HEK293 (cell line): ENCODE measurements around the gene CCDC17.

Source experiments
- CTCF ChIA-PET: fragments of 350-600 bp; formaldehyde crosslinking; extraction: SDS; loops from one replicate; lab custom pipeline; 2021; ENCODE audit warnings: antibody characterized with exemption; lab: Yijun Ruan, JAX
- POLR2A ChIA-PET: fragments of 300-600 bp; formaldehyde crosslinking; extraction: SDS; loops from one replicate; lab custom pipeline; 2020; ENCODE audit warnings: antibody characterized with exemption, inconsistent platforms; lab: Yijun Ruan, JAX
- H3K27ac ChIP-seq: fragments of 200-500 bp; sonication (Bioruptor generic); 2 replicates; pipeline ENCODE4 v1.5.1; 2014; ENCODE audit warnings: low read depth, low read length, control low read depth, inconsistent platforms; ENCODE audit errors: extremely low read depth
- H3K36me3 ChIP-seq, 2 experiments: fragments of 200-500 bp in 1 of 2; sonication (Bioruptor generic) in 1 of 2; 1 replicate in 1 of 2; 2 replicates in 1 of 2; pipeline ENCODE4 v1.5.1; 2014 to 2017; ENCODE audit warnings: inconsistent platforms in 2 of 2, low read length in 2 of 2; ENCODE audit not compliant: control insufficient read depth in 2 of 2, insufficient read depth in 1 of 2
- H3K4me1 ChIP-seq: fragments of 200-500 bp; sonication (Bioruptor generic); 2 replicates; pipeline ENCODE4 v1.5.1; 2014; ENCODE audit warnings: mild to moderate bottlenecking, low read length, inconsistent platforms; ENCODE audit not compliant: control insufficient read depth, insufficient read depth
- H3K4me3 ChIP-seq: 2 replicates; pipeline ENCODE4 v1.5.1; 2011; ENCODE audit warnings: low read depth, mild to moderate bottlenecking, control low read depth, low read length, moderate library complexity
- H3K9me3 ChIP-seq: fragments of 200-500 bp; sonication (Bioruptor generic); 2 replicates; pipeline ENCODE4 v1.5.1; 2014; ENCODE audit warnings: low read depth, low read length, inconsistent platforms; ENCODE audit not compliant: control insufficient read depth, insufficient read depth
- HOXC10 ChIP-seq: sonication (generic); formaldehyde crosslinking; IDR thresholded peaks from 2 replicates; pipeline ENCODE4 v1.8.1; 2023; ENCODE audit warnings: mild to moderate bottlenecking, missing genetic modification reagents
- OVOL3 ChIP-seq: fragments of 450-650 bp; formaldehyde crosslinking; IDR thresholded peaks from 2 replicates; pipeline ENCODE4 v1.5.1; 2016; ENCODE audit warnings: missing biosample characterization, missing genetic modification characterization
- PATZ1 ChIP-seq: fragments of 450-650 bp; formaldehyde crosslinking; IDR thresholded peaks from 2 replicates; pipeline ENCODE4 v1.5.1; 2016; ENCODE audit warnings: missing biosample characterization, missing genetic modification characterization
- SP2 ChIP-seq: fragments of 450-650 bp; formaldehyde crosslinking; IDR thresholded peaks from 2 replicates; pipeline ENCODE4 v1.5.1; 2016; ENCODE audit warnings: missing biosample characterization, missing genetic modification characterization
- YY1 ChIP-seq: fragments of 450-650 bp; formaldehyde crosslinking; IDR thresholded peaks from 2 replicates; pipeline ENCODE4 v1.5.1; 2018; ENCODE audit warnings: missing biosample characterization, missing genetic modification characterization
- ZBTB7A ChIP-seq: fragments of 450-650 bp; formaldehyde crosslinking; IDR thresholded peaks from 2 replicates; pipeline ENCODE4 v1.5.1; 2016; ENCODE audit warnings: low read depth, missing biosample characterization, missing genetic modification characterization
- ZFP69B ChIP-seq: fragments of 450-650 bp; formaldehyde crosslinking; IDR thresholded peaks from 2 replicates; pipeline ENCODE4 v1.5.1; 2016; ENCODE audit warnings: missing biosample characterization, missing genetic modification characterization
- ZNF114 ChIP-seq: fragments of 450-650 bp; formaldehyde crosslinking; IDR thresholded peaks from 2 replicates; pipeline ENCODE4 v1.5.0; 2017; ENCODE audit warnings: missing biosample characterization, missing genetic modification characterization
- ZNF169 ChIP-seq: fragments of 450-650 bp; formaldehyde crosslinking; IDR thresholded peaks from 2 replicates; pipeline ENCODE4 v1.5.1; 2016; ENCODE audit warnings: missing biosample characterization, missing genetic modification characterization
- ZNF473 ChIP-seq: fragments of 450-650 bp; formaldehyde crosslinking; IDR thresholded peaks from 2 replicates; pipeline ENCODE4 v1.5.1; 2017; ENCODE audit warnings: missing biosample characterization, missing genetic modification characterization
- ZSCAN4 ChIP-seq: fragments of 450-650 bp; formaldehyde crosslinking; IDR thresholded peaks from 2 replicates; pipeline ENCODE4 v1.5.1; 2017; ENCODE audit warnings: missing biosample characterization, missing genetic modification characterization
- TF ChIP-seq, protein P1 (sequence below): fragments of 450-650 bp; formaldehyde crosslinking; IDR thresholded peaks from 2 replicates; pipeline ENCODE4 v1.5.1; 2016; ENCODE audit warnings: missing biosample characterization, missing genetic modification characterization
- TF ChIP-seq, protein P2 (sequence below): fragments of 450-650 bp; formaldehyde crosslinking; conservative IDR thresholded peaks from 2 replicates; pipeline ENCODE4 v1.5.1; 2016; ENCODE audit warnings: low read depth, missing biosample characterization, missing genetic modification characterization

The CCDC17 gene

GRCh38 chr1:45583666-45584350, 40.0 kb downstream of the CCDC17 start, which contains the start of gene NASP (continued):
- TF ChIP-seq PATZ1 (tag by site-specific recombination) (peak; percentile 98), ZNF473 (tag by site-specific recombination) (no peak), YY1 (peak; percentile 94), ZNF114 (tag by site-specific recombination) (no peak), ZFP69B (tag by site-specific recombination) (peak; percentile 50; the same call in 1 of the 2 replicates), OVOL3 (tag by site-specific recombination) (0 out of 2 replicates have a peak, but pooled peaks have one; percentile 73), ZSCAN4 (peak; percentile 48), ZNF169 (no peak)
- TF ChIP-seq, protein P1, sequence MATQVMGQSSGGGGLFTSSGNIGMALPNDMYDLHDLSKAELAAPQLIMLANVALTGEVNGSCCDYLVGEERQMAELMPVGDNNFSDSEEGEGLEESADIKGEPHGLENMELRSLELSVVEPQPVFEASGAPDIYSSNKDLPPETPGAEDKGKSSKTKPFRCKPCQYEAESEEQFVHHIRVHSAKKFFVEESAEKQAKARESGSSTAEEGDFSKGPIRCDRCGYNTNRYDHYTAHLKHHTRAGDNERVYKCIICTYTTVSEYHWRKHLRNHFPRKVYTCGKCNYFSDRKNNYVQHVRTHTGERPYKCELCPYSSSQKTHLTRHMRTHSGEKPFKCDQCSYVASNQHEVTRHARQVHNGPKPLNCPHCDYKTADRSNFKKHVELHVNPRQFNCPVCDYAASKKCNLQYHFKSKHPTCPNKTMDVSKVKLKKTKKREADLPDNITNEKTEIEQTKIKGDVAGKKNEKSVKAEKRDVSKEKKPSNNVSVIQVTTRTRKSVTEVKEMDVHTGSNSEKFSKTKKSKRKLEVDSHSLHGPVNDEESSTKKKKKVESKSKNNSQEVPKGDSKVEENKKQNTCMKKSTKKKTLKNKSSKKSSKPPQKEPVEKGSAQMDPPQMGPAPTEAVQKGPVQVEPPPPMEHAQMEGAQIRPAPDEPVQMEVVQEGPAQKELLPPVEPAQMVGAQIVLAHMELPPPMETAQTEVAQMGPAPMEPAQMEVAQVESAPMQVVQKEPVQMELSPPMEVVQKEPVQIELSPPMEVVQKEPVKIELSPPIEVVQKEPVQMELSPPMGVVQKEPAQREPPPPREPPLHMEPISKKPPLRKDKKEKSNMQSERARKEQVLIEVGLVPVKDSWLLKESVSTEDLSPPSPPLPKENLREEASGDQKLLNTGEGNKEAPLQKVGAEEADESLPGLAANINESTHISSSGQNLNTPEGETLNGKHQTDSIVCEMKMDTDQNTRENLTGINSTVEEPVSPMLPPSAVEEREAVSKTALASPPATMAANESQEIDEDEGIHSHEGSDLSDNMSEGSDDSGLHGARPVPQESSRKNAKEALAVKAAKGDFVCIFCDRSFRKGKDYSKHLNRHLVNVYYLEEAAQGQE (tag by site-specific recombination): peak; percentile 33; the same call in 1 of the 2 replicates
- TF ChIP-seq, protein P2, sequence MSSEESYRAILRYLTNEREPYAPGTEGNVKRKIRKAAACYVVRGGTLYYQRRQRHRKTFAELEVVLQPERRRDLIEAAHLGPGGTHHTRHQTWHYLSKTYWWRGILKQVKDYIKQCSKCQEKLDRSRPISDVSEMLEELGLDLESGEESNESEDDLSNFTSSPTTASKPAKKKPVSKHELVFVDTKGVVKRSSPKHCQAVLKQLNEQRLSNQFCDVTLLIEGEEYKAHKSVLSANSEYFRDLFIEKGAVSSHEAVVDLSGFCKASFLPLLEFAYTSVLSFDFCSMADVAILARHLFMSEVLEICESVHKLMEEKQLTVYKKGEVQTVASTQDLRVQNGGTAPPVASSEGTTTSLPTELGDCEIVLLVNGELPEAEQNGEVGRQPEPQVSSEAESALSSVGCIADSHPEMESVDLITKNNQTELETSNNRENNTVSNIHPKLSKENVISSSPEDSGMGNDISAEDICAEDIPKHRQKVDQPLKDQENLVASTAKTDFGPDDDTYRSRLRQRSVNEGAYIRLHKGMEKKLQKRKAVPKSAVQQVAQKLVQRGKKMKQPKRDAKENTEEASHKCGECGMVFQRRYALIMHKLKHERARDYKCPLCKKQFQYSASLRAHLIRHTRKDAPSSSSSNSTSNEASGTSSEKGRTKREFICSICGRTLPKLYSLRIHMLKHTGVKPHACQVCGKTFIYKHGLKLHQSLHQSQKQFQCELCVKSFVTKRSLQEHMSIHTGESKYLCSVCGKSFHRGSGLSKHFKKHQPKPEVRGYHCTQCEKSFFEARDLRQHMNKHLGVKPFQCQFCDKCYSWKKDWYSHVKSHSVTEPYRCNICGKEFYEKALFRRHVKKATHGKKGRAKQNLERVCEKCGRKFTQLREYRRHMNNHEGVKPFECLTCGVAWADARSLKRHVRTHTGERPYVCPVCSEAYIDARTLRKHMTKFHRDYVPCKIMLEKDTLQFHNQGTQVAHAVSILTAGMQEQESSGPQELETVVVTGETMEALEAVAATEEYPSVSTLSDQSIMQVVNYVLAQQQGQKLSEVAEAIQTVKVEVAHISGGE: peak; percentile 92
- TF ChIP-seq, all 188 proteins: peak for 54

- H3K9me3 ChIP-seq: no peaks in the 10 kb centered on the region
- H3K4me3 ChIP-seq: peak overlapping the region; percentile 79
- CTCF ChIA-PET: interaction anchor here (0.6 to 9.6 kb wide), 4 partner anchors 13 to 70 kb away, joined by 3 to 71 read pairs (median 4); no protein-coding TSS in a partner anchor
- no peak for TF ChIP-seq ZBTB7A (tag by site-specific recombination)
- peak; percentile 56 for TF ChIP-seq SP2 (tag by site-specific recombination)
- 0 out of 2 replicates have a peak, but pooled peaks have one; percentile 53 for TF ChIP-seq HOXC10 (CRISPR knock-in tag)
- H3K36me3 ChIP-seq: peaks cover 0 to 15% of the 10 kb centered on the region in 2 experiments; a peak in 2 of 3 replicates
- no peaks in the 10 kb centered on the region for H3K4me1 ChIP-seq
- POLR2A ChIA-PET: interaction anchor here (0.5 to 3.2 kb wide), 19 partner anchors 9 to 1230 kb away, joined by 3 to 56 read pairs (median 4); partner anchors contain the start of genes AKR1A1, CCDC163, GPBP1L1 and MMACHC
- peak overlapping the region; percentile 90; the same call in 1 of the 2 replicates for H3K27ac ChIP-seq
Measured at GRCh38 chr1:45583264-45583665, 40.6 kb downstream of the CCDC17 start.
